ENCODE measurements around the gene PIGC.
A peak's percentile ranks its signal among the peaks of the same experiment; 100 is the strongest.

Gene PIGC

DNA sequence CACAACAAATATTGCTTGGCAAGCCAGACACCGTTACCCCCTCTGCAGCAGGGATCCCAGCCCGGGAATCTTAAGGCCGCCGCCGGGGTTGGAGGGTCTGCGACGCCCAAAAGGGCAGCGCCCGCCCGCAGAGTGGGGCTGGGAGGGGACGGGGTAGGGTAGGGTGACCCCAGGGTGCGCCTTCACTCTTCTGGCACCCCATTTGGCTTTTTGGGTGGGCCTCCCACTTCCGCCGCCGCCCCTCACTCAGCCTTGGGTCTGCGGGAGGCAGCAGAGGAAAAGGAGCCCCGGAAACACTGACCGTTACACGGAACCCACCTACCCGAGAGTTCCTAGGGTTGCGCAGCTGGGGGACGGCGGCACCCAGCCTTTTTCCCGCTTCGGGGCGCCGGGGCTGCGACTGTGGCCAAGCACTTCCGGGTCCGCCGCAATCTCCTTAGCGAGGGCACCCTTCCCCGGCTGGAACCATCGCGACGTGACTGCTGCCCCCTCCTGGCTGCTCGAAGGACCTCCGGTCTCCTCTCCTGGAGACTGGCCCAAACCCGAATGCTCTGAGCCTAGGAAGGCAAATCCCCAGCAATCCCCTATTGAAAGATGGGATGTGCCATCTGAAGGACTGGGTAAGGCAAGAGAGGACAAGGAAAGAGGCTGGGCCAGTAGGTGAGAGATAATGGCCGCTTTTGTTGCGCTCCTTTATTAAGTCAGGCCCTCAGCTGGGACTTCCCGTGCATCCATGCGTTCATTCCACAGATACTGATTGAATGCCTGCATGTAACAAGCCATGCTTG is at the start of gene PIGC:
PIGC (minus strand) TSS at position 404 of the 788 bp plus-strand sequence. CDS start 1,447 bp downstream, outside the sequence.
- DNase-seq, result peak; percentile 88 to 94

DNA sequence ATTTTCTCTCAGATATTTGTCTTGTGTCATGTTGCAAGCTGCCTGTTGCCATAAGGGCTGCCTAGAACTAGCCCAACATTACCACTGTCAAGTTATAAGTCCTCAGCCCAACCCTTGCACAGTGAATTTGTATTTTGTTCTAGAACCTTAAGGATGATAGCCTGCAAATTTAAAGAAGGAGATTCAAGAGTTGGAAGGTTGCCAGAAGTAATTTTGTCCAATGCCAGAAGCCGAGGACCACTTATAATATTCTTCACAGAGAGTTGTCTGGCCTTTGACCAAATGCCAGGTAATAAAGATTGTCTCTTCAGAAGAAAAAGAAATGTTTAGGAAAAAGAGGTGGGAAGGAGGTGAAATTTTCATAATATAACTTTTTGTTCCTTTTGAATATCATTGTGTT is 48.6 kb upstream of the PIGC start:
- DNase-seq, result no peak

- DNase-seq, result no peak
These were observed 46.0 kb upstream of the PIGC start for GRCh38 chr1:172489847-172490246.

DNA sequence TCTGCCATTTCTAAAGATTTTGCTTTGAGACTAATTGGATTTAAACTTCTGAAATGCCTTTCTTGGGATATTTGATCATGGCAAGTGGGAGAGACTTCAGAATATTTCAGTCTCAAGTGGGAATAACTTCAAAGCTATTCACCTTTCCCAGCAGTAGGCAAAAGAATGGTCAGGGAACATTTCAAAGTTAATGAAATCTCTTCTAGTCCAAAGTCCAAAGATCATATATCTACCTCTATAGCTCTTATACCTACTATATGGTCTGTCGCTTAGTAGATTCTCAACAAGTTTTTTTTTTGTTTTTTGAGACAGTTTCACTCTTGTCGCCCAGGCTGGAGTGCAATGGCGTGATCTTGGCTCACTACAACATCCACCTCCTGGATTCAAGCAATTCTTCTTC is 44.5 kb upstream of the PIGC start:
- DNase-seq, result no peak

DNA sequence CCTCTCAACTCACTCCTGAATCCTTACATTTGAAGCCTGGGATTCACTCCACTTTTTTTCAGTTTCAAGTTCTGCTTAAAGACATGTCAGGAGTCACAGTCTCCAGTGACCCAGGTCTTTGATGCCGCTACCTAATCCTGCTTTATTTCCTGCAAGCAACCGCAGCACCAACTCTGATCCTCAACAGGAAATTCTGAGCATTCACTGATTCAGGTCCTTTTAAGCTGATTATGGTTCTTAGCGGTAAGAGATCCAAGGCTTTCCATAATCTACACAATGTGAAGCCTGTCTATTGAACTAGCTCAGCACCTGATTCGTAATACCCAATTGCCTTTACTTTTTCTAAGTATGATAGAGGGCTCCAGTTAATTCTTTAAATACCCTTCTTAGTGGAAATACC is 43.7 kb upstream of the PIGC start:
- no peak for DNase-seq

- no peak for DNase-seq
These were observed 43.1 kb upstream of the PIGC start for GRCh38 chr1:172486805-172487454.

DNA sequence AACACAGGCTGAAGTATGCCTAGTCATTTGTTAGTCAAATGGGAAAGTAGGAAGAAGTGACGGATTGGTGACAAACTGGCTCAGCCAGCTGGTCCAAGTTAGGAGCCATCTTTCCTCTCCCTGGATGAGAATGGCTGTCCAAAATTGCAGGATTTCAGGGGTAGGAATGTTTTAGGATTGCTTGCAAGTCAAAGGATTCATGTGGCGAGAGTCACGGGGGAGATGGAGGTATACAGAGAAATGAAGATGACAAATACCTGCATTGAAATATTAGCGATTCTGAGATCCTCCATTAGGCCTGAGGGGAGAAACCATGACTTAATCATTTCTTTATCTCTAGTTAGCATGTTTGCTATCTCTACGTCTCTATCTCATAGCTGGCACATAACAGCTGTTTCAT is 41.8 kb upstream of the PIGC start:
- DNase-seq, result no peak

DNA sequence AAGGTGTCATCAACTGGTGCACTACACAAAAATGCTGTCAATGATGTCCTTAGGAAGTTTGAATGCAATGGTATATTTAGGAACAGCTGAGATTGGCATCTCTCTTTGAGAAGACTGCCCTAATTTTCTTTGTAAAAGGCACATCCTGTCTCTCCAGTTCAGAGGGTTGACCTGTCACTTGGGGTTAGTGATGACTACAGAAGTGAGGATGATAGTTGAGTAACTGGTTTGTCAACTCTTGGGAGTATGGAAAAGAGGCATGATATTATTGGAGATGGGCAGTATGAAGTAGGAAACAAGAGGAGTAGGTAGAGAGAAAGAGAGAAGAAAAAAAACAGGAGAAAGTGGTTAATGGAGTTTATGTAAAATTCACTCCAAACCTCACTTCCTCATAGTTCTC is 40.4 kb upstream of the PIGC start:
- no peak for DNase-seq

DNA sequence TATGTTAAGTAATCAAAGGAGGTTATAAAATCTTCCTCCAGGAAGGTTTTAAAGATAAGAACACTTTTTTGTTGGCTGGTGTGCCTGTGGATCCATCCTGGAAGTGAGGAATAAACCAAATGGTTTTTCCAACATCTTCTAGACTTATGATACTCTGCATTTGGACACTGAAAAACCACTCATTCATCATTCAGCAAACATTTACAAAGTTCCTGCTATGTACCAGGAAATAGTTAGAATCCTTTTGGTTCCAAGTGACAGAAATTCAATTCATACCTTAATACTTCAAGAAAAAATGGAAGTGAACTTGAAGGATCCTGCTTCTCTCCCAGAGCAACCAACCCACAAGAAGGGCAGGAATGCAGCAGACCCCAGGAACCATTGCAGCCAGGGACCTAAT is 39.6 kb upstream of the PIGC start:
- DNase-seq, result no peak

DNA sequence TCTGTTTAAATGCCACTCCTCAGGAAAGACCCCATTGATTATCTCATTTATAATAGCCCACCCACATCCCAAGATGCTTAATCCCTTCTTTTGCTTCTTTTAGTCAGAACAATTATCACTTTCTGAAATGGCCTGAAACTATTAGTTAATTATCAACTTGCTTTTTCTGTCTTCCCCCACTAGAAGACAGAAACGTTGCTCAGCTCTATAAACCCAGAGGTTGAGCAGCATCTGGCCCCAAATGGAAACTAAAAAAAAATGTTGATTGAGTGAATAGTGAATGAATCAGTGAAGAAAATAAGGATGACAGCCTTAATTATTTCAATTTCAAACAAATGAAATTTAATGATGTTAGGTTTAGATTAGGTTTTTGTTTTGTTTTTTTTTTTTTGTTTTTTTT is 38.2 kb upstream of the PIGC start:
- no peak for DNase-seq

- no peak for DNase-seq
These were observed 36.6 kb upstream of the PIGC start for GRCh38 chr1:172480431-172480830.

DNA sequence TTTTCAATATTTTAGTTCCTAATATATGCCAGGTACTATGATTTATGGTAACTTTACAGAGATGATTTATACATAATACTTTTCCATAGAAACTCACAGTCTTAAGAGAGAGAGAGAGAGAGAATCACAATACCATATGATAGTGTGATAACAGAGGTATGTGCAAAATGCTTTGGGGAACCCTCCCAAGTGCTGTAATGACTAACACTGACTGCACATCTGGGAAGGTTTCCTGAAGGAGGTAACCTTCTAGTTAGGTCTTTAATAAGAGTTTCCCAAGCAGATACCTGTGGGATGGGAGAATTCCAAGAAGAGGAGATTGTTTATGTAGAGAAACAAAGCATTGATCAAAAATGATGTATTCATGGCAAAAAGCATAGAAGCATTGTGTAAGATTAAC is 34.6 kb upstream of the PIGC start:
- no peak for DNase-seq

DNA sequence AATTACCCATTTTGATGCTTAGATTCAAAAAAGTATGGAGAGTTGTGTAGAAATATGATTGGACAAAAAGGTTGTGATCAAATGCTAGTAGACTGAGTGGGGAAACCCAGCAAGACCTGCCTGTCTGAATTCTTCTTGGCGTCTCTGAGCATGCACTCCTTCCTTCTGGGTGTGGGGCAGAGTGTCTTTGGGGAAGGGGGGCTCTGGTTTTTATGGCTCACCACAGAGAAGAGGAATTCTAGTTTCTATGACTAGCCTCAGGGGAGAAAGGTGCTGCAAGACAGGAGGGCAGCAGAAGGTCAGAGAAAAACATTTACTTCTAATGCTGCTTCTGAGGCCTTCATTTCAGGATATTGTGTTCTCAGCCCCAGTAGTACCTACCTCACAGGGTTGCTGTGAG is 33.9 kb upstream of the PIGC start:
- no peak for DNase-seq

- DNase-seq, result no peak
These were observed 33.3 kb upstream of the PIGC start for GRCh38 chr1:172477216-172477615.

DNA sequence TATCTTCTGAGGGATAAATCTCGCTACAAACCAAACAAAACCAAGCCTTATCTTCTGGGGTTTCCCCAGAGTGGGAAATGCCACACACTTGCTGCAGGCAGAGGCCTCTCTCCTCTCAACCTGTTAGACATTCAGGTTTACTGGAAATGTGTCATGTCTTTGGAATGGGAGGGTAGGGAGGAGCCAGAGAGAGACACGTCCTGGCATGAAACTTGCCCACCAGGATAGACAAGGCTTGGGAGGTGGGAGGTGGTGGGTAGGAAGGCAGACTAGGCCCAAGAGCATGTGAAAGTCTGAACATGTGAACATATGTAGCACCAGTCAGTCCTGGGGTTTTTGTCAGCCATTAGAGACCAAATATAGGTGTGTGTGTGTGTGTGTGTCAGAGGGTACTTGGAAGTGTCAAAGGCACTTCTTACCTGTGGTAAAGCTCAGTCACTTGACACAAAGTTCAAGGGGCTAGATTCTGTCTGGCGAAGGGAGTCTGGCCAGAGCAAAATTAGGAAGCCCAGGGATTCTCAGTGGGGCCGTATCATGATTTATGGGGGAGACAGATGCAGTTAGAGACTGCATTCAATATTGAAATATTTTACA is 32.4 kb upstream of the PIGC start:
- DNase-seq, result no peak

- DNase-seq, result no peak
These were observed 30.0 kb upstream of the PIGC start for GRCh38 chr1:172473842-172474241.

- DNase-seq, result no peak
These were observed 29.4 kb upstream of the PIGC start for GRCh38 chr1:172473302-172473701.

DNA sequence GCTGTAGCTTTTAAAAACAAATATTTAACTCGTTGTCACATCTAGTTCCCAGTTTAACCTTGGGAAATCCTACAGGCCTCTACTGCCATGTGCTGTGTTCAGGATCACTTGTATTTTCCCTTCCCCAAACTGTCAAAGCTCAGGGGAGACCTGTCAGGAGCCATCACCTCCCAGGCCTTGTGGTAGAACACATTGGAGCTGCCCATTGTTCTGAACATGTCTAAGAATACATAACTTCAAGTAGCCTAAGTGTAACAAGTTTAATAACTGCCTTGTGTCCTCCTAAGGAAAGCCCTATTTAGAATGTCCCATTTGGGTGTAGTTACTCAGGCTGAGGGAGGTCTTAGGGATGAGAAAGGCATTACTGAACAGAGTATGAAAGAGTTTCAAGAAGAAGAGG is 28.6 kb upstream of the PIGC start:
- no peak for DNase-seq

DNA sequence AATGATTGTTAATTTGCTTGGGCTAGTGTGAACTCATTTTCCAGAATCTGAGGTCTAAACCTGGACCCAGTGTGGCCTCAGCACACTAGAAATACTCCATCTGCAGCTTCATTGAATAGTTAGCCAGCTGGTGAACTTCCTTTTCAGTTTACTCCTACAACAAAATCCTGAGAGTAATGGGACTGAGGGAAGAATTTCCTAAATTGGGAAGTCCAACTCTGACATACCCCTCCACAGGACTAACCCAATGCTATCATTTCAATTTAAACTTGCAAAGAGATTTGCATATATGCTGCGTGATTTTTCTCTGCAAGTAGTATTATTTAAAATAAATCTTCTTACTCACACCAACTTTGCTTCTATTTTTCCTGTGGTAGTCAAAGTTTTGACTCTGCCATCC is 27.8 kb upstream of the PIGC start:
- no peak for DNase-seq

DNA sequence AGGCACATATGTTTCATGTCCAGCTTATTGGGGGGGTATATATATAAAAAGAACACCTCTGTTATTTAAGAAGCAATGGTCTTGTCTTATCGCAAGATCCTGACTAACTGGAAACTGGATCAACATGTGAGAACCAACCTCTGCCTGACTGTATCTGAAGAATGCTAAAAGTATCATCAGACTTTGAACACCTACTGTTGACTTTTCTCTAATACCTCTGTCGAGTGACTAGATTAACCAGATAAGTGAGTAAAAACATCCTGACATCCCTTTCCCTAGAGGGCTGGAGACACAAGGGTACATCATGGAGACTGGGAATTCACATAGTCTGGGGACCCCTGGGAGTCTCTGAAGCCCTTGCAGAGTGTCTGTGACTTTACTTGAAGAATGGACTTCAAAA is 26.3 kb upstream of the PIGC start:
- no peak for DNase-seq

DNA sequence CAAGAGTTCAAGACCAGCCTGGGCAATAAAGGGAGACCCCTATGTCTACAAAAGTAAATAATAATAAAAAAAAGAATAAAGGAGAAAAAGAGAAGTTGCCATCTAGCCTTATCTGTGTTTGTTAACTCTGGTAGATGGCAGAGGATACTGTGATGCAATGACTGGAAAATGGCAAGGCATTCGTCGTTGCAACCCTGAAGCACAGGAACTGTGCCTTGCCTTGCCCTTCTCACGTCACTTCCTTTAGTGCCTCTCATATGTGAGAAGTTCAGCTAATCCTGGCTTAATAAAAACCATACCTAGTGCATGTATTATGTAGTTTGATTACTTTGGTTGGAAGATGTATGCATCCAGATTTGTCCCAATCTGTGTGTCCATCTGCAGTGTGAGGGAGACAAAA is 25.8 kb upstream of the PIGC start:
- DNase-seq, result no peak

DNA sequence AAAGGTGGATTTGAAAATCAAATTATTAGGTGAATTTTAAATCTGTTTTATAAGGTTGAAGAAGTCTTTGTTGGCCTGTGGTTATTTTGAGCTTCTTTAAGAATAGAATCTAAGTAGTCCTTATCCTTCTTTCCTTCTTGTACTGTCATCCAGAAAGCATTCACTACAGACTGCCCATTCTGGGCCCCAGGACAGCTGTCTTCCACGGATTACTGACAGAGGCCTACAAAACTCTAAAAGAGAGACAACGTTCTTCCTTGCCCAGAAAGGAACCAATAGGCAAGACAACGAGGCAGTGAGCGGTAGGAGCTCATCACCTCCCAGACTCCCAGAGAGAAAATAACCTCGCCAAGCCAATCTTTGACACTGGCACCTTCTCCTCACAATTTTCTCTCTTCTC is 24.4 kb upstream of the PIGC start:
- DNase-seq, result no peak

GRCh38 chr1:172467446-172467845 is 23.6 kb upstream of the PIGC start:
- DNase-seq, result no peak

- no peak for DNase-seq
These were observed 23.0 kb upstream of the PIGC start for GRCh38 chr1:172466795-172467407.

Measured in NCI-H446 (cell line).